M059J (cell line): Measurements from ENCODE around the gene GPRIN3. TPM values are rescaled to one million over a fixed set of nuclear protein-coding genes. Genes with fewer than 3 reads are reported as not detected.
"Not testable (repeated sequence)": the region's sequence is repeated elsewhere in the genome, so short reads cannot be mapped to it uniquely, and the experiment has no call there.

Experiments
- DNase-seq: peaks from one replicate; pipeline ENCODE4 v3.0.0-alpha.2; 2012; ENCODE audit warnings: low read depth
- total RNA-seq: library from RNA; depleted of rRNA; stranded (reverse); fragments of >200 nt; shearing (Covaris generic); gene quantifications from 2 replicates; pipeline ENCODE4 v1.2.3, GENCODE V29; 2014

Gene GPRIN3
- total RNA-seq, 1 experiment from 2014 or later: 0.25 TPM

DNA sequence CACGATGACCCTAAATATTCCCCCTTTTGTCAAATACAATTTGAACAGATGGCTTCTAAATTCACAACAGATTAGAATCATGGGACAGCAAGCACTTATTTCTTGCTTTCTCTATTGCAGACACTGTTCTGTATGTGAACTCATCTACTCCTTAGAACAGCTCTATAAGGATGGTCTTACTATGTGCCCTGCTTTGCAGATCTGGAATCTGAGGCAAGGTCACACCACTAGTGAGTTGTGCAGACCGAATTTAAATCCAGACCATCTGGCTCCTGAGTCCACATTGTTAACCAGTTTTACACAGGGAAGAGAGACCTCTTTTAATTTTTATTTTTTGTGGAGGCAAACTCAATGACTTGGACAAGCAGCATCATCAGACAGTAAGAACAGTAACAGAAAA is 50.2 kb downstream of the GPRIN3 start:
- DNase-seq: no peak

DNA sequence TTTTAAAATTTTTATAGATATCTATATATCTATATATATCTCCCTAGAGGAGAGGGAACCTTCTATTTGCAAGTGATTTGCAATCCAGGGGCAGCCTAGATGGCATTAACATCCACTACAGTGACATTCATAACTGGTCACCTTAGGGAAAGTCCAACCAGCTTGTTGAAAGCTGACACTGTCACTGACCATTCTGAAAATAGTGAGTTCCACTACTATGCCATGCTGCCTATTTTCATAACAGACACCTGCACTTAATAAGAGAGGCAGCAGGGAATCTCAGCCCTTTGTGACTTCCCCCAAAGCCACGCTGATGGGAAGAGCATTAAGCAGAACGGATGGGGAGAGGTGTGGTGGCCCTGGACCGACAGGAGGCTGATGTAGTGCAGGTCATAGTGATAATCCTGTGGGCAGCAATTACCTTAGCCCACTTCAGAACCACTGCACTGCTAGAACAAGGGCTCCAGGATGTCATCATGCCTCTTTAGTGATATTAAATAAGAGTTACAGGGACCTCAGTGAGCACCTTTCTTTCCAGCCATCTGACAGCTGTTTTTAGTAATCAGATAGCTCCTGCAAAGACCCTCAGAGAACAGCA is 51.3 kb downstream of the GPRIN3 start:
- no peak for DNase-seq

GRCh38 chr4:89254847-89255246 is 52.8 kb downstream of the GPRIN3 start:
- DNase-seq: peak; percentile 21

GRCh38 chr4:89254347-89254746 is 53.3 kb downstream of the GPRIN3 start:
- DNase-seq: not testable (repeated sequence)

DNA sequence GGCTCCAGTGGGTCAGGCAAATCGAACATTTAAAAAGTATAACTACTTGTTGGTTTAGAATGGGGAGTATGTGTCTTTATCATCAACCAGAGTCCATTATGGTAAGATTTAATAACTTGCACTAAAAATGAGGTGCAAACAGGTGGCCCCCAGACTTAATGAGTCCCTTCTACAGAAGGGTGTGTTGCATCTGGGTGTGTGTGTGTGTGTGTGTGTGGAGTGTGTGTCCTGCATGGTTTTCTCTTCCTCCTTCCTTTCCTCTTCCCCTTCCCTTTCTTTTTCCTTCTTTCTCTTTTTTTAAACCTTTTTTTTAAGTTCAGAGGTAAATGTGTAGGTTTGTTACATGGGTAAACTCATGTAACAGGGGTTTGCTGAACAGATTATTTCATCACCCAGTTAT is 53.7 kb downstream of the GPRIN3 start:
- no peak for DNase-seq

- DNase-seq: no peak
Observed at GRCh38 chr4:89253311-89253710, 54.3 kb downstream of the GPRIN3 start.

GRCh38 chr4:89251396-89251795 is 56.2 kb downstream of the GPRIN3 start:
- no peak for DNase-seq

GRCh38 chr4:89249716-89250361 is 57.8 kb downstream of the GPRIN3 start:
- no peak for DNase-seq

- DNase-seq: no peak
Observed at GRCh38 chr4:89249313-89249712, 58.3 kb downstream of the GPRIN3 start.

GRCh38 chr4:89248879-89249281 is 58.7 kb downstream of the GPRIN3 start:
- DNase-seq: peak; percentile 29

GRCh38 chr4:89247951-89248350 is 59.6 kb downstream of the GPRIN3 start:
- no peak for DNase-seq

- DNase-seq: no peak
Observed at GRCh38 chr4:89245459-89245858, 62.1 kb downstream of the GPRIN3 start.

- no peak for DNase-seq
Observed at GRCh38 chr4:89243733-89244252, 63.8 kb downstream of the GPRIN3 start.

DNA sequence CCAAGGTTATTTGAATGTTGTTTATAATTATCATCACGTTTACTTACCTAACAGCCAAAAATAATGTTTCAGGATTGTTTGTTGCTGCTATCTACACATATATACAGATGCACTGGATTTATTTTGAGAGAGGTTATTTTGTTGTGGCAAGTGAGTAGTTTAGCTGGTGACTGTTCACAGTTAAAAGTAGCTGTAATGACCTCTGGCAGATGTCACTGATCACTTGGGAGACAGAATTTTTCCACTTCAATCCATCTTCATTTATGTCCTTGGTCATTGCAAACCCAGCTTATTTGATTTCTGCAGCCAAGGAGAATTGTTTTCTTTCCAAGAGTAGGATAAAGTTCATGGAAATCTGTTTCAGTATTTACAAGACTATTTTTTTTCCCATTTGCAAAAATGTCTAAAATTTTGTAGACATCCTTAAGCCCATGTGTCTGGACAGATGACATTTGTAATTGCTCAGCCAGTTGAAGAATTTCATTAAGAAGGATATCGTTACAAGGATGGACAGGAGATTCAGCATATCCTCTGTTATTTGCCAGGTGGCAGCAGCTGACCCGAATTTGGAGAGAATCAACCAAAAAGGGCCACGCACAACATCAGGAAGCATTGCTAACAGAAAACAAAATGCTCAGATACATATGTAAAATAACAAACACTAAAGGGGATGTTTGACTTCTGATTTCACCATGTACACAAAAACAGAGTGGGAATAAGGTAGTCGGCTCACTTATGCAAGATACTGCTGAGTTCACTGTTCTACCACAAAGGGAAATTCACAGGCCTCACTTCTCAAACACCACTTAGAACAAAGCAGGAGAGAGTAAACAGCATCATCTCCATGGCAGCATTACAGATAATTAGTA is 64.5 kb downstream of the GPRIN3 start:
- DNase-seq: no peak

DNA sequence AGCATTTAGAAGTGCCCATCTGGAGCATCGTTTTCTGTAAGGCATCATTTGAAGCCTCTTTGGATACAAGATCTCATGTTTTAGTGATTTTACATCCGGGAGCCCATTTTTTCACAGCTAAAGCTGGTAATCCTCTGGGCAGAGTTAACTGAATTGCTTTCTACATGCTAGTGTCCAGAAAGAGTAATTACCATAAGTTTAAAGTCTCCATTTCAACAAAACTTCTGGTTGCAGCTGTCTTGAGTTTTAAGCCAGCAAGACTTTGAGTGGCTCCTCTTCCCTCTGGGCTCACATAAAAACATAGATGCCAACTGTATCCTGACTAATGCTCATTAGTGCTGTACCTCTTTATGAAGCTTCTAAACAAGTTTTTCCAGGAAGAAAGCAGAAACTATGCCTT is 65.4 kb downstream of the GPRIN3 start:
- DNase-seq: no peak

DNA sequence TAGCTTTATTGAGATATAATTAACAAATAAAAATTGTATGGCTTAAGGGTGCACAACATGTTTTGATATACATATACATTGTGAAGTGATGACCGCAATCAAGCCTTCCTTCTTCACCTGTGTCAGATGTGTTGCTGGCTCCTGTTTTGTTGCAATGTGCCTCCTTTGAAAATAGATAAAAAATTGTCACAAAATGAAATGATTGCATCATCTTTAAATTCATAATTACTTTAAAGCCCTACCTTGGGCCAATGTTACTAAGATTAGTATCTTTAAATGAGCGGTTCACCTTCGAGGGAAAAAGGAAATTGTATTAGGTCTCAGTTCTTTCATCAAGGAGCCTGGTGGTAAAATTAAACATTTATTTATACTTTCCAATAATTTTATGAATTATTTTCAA is 77.3 kb downstream of the GPRIN3 start:
- no peak for DNase-seq

GRCh38 chr4:89226665-89227574 is 80.7 kb downstream of the GPRIN3 start:
- peak; percentile 73 for DNase-seq

- DNase-seq: peak; percentile 32
Observed at GRCh38 chr4:89222170-89222569, 85.4 kb downstream of the GPRIN3 start.

GRCh38 chr4:89221167-89221867 is 86.3 kb downstream of the GPRIN3 start:
- no peak for DNase-seq

DNA sequence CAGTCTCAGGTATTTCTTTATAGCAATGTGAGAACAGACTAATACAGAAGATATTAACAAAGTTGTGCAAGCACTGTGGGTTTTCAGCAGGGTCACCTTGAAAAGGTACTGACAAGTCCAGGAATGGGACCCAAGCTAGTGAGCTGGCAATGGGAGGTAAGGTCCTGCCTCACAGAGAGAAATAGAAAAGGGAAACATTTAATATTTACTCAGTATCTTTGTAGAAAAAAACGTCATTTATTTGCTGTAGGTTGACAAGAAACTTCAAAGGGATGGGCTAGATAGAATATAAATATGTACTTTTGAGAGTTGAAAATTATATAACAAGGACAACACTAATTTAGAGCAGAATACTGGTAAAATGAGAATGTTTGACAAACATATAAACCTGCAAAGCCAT is 89.0 kb downstream of the GPRIN3 start:
- DNase-seq: no peak

- DNase-seq: peak; percentile 3
Observed at GRCh38 chr4:89217604-89218003, 90.0 kb downstream of the GPRIN3 start.
